SIG-M5 treated with dmso at 0.1 percent for 504 hours (cell line): ENCODE data around the gene ANG.

Experiments
- DNase-seq: peaks from one replicate; lab custom pipeline; 2025; ENCODE audit not compliant: unreplicated experiment; lab: John Stamatoyannopoulos, UW

The ANG gene

GRCh38 chr14:20675669-20676068, 12.9 kb upstream of the ANG start:
- no peak for DNase-seq

GRCh38 chr14:20676072-20676471, 12.5 kb upstream of the ANG start:
- DNase-seq = no peak

- no peak for DNase-seq
Observed at GRCh38 chr14:20679907-20680306, 8.7 kb upstream of the ANG start.

- no peak for DNase-seq
Observed at GRCh38 chr14:20680363-20680762, 8.2 kb upstream of the ANG start.

- no peak for DNase-seq
Observed at GRCh38 chr14:20680843-20681347, 7.7 kb upstream of the ANG start.

- DNase-seq = peak; percentile 82
Observed at GRCh38 chr14:20681348-20682126, 7.0 kb upstream of the ANG start.

- DNase-seq = no peak
Observed at GRCh38 chr14:20682127-20682434, 6.5 kb upstream of the ANG start.

- DNase-seq = peak; percentile 88
Observed at GRCh38 chr14:20682435-20683124, 6.0 kb upstream of the ANG start.

- peak; percentile 90 for DNase-seq
Observed at GRCh38 chr14:20683125-20683890, 5.3 kb upstream of the ANG start.

- peak; percentile 86 for DNase-seq
Observed at GRCh38 chr14:20683891-20684661, 4.5 kb upstream of the ANG start, which contains the start of gene RNASE4. Gene RNASE4, plus strand, starts transcription at chr14:20684560. Its CDS starts 14,812 bp downstream, at chr14:20699372.

- DNase-seq = peak; percentile 42
Observed at GRCh38 chr14:20684662-20685456, 3.7 kb upstream of the ANG start.

- DNase-seq = no peak
Observed at GRCh38 chr14:20686386-20687143, 2.0 kb upstream of the ANG start.

- DNase-seq = no peak
Observed at GRCh38 chr14:20687362-20688166, 1.0 kb upstream of the ANG start.

GRCh38 chr14:20690848-20691640, 2.5 kb downstream of the ANG start:
- peak; percentile 92 for DNase-seq

GRCh38 chr14:20692116-20692751, 3.7 kb downstream of the ANG start:
- no peak for DNase-seq

- DNase-seq = no peak
Observed at GRCh38 chr14:20696764-20697163, 8.2 kb downstream of the ANG start.
